ENCODE results near the gene LTF. TPM values are rescaled to one million over a fixed set of nuclear protein-coding genes. Genes with fewer than 3 reads are reported as not detected.

Gene LTF
- not detected for total RNA-seq (ENCODE audit: unreplicated experiment)
- long read RNA-seq: 0 reads

DNA sequence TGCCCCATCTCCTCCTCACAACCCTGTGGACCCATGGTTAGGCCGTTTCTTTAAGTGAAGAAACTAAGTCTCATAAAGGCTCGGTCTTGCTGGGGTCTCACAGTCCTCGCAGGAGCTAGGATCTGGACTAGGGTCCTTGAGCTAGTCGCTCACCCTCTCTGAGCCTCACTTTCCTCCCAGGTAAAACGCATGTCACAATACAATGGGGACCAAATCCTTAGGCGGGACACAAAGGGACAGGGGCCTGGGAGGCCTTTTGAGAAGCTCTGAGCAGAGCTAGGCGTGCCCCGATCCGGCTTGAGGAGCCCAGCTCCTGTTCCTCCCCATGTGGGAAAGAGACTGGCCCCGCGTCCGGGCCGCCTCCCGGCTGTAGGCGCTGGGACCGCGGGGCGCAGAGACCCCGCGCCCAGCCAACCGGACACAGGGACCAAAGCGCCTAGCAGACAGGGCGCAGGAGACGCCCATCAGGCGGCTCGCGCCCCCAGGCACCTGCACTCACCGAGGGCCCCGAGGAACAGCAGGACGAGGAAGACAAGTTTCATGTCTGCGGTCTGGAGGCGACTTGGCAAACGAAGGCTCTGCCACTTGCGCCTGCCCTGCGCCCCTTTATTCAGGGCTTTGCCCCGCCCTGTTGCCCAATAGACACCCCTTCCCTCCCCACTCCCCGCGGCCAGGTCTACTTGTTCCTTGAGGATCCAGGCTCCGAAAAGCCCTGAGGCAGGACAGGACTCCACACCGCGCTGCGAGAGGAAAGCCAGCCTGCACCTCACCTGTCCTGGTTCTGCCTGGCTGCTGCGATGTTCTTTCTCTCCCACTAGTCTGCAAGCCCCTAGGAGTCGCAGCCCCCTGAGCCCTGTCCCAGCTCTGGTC lies at the start of gene LTF:
Gene LTF, minus strand, starts transcription at position 580 of the 870 bp plus-strand sequence. Its CDS starts 38 bp downstream, at position 542.
- H3K4me1 Mint-ChIP-seq (ENCODE audit: low read depth, unreplicated experiment): peaks cover 3% of the 10 kb centered on the region
- DNase-seq: no peak
- H3K36me3 Mint-ChIP-seq (ENCODE audit: unreplicated experiment): peaks cover 14% of the 10 kb centered on the region
- H3K27me3 Mint-ChIP-seq (ENCODE audit: unreplicated experiment): peaks cover 3% of the 10 kb centered on the region
- H3K4me3 Mint-ChIP-seq (ENCODE audit: unreplicated experiment): no peak within 1 kb of the TSS
- H3K27ac Mint-ChIP-seq (ENCODE audit: unreplicated experiment): no peak within 1 kb of the TSS
- H3K9me3 Mint-ChIP-seq (ENCODE audit: unreplicated experiment): peaks cover 6% of the 10 kb centered on the region
- no peak for TF ChIP-seq CTCF (IDR thresholded peaks at IDR 0.05; ENCODE audit: partially characterized antibody, unreplicated experiment)

- no peak for TF ChIP-seq CTCF (IDR thresholded peaks at IDR 0.05; ENCODE audit: partially characterized antibody, unreplicated experiment)
- H3K4me3 Mint-ChIP-seq (ENCODE audit: unreplicated experiment): no peak overlapping the region
- H3K27me3 Mint-ChIP-seq (ENCODE audit: unreplicated experiment): no peaks in the 10 kb centered on the region
- H3K9me3 Mint-ChIP-seq (ENCODE audit: unreplicated experiment): peaks cover 2% of the 10 kb centered on the region
- DNase-seq: no peak
- peaks cover 3% of the 10 kb centered on the region for H3K36me3 Mint-ChIP-seq (ENCODE audit: unreplicated experiment)
- no peak overlapping the region for H3K27ac Mint-ChIP-seq (ENCODE audit: unreplicated experiment)
- H3K4me1 Mint-ChIP-seq (ENCODE audit: low read depth, unreplicated experiment): no peaks in the 10 kb centered on the region
These were observed 47.6 kb upstream of the LTF start for GRCh38 chr3:46512191-46512749.

- Mint-ChIP-seq H3K27me3 (ENCODE audit: unreplicated experiment) (no peaks in the 10 kb centered on the region), H3K27ac (ENCODE audit: unreplicated experiment) (no peak overlapping the region), H3K36me3 (ENCODE audit: unreplicated experiment) (peaks cover 3% of the 10 kb centered on the region), H3K9me3 (ENCODE audit: unreplicated experiment) (no peaks in the 10 kb centered on the region), H3K4me3 (ENCODE audit: unreplicated experiment) (no peak overlapping the region), H3K4me1 (ENCODE audit: low read depth, unreplicated experiment) (no peaks in the 10 kb centered on the region)
- no peak for DNase-seq
- no peak for TF ChIP-seq CTCF (IDR thresholded peaks at IDR 0.05; ENCODE audit: partially characterized antibody, unreplicated experiment)
These were observed 45.0 kb upstream of the LTF start for GRCh38 chr3:46509661-46510187.

GRCh38 chr3:46508850-46509591 lies 44.3 kb upstream of the LTF start:
- no peaks in the 10 kb centered on the region for H3K9me3 Mint-ChIP-seq (ENCODE audit: unreplicated experiment)
- H3K27ac Mint-ChIP-seq (ENCODE audit: unreplicated experiment): no peak overlapping the region
- DNase-seq: no peak
- H3K27me3 Mint-ChIP-seq (ENCODE audit: unreplicated experiment): no peaks in the 10 kb centered on the region
- H3K4me1 Mint-ChIP-seq (ENCODE audit: low read depth, unreplicated experiment): no peaks in the 10 kb centered on the region
- peaks cover 3% of the 10 kb centered on the region for H3K36me3 Mint-ChIP-seq (ENCODE audit: unreplicated experiment)
- no peak overlapping the region for H3K4me3 Mint-ChIP-seq (ENCODE audit: unreplicated experiment)
- TF ChIP-seq CTCF (IDR thresholded peaks at IDR 0.05; ENCODE audit: partially characterized antibody, unreplicated experiment): no peak

All from glutamatergic neuron (in vitro differentiated cells).